MG63 (cell line): ENCODE results near the gene ZNF24. TPM values are rescaled to one million over a fixed set of nuclear protein-coding genes. Genes with fewer than 3 reads are reported as not detected.

Experiments used
- DNase-seq: peaks from one replicate; pipeline ENCODE4 v3.0.0-alpha.2; 2020
- H3K27me3 ChIP-seq: fragments of 250-450 bp; sonication (Bioruptor Pico); 2 replicates; pipeline ENCODE4 v1.5.1; 2020; ENCODE audit warnings: mild to moderate bottlenecking, moderate library complexity
- H3K36me3 ChIP-seq: fragments of 250-450 bp; sonication (Bioruptor Pico); 2 replicates; pipeline ENCODE4 v1.5.1; 2020; ENCODE audit warnings: mild to moderate bottlenecking, moderate library complexity
- H3K4me3 ChIP-seq: fragments of 250-450 bp; sonication (Bioruptor Pico); 2 replicates; pipeline ENCODE4 v1.5.1; 2020; ENCODE audit warnings: mild to moderate bottlenecking, moderate library complexity
- H3K9me3 ChIP-seq: fragments of 250-450 bp; sonication (Bioruptor Pico); 2 replicates; pipeline ENCODE4 v1.5.1; 2020; ENCODE audit warnings: mild to moderate bottlenecking, moderate library complexity
- total RNA-seq: library from RNA; depleted of rRNA; stranded (reverse); fragments of >200 nt; shearing (Covaris generic); gene quantifications from 2 replicates; pipeline ENCODE4 v1.2.3, GENCODE V29; 2014; ENCODE audit warnings: low replicate concordance

Gene ZNF24
- total RNA-seq, 1 experiment from 2014 or later, result 13.1 TPM

DNA sequence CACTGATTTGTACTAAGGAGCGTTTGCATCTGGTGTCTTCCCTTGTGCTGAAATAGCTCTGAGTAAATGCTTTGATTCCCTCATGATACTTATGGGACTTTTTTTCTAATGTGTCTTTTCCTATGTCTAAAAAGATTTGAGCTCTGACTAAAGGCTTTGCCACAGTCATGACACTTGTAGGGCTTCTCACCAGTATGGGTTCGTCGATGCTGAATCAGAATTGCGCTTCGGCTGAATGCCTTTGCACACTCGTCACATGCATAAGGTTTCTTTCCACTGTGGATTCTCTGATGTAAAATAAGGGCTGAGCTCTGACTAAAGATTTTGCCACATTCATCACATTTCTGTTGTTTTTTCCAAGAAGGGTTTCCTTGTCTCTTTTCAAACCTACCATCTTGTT is 24.9 kb upstream of the ZNF24 start:
- Histone ChIP-seq H3K27me3 (no peaks in the 10 kb centered on the region), H3K9me3 (no peaks in the 10 kb centered on the region), H3K36me3 (no peaks in the 10 kb centered on the region), H3K4me3 (no peak overlapping the region)
- no peak for DNase-seq

DNA sequence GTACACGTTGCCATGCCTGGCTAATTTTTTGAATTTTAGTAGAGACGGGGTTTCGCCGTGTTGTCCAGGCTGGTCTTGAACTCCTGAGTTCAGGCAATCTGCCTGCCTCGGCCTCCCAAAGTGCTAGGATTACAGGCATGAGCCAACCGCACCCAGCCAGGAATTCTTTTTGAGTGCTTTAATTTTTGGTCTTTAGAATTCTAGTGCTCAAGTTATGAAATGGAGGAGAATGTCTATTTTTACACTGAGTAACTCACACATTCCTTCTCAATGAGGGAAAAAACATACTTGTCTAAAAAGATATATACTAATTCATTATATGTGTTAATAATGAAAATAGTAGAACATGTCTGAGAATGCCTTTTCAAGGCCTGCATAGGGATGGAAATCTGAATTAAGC is 24.4 kb upstream of the ZNF24 start:
- DNase-seq, result no peak
- H3K9me3 ChIP-seq, result no peaks in the 10 kb centered on the region
- no peaks in the 10 kb centered on the region for H3K27me3 ChIP-seq
- no peak overlapping the region for H3K4me3 ChIP-seq
- no peaks in the 10 kb centered on the region for H3K36me3 ChIP-seq

DNA sequence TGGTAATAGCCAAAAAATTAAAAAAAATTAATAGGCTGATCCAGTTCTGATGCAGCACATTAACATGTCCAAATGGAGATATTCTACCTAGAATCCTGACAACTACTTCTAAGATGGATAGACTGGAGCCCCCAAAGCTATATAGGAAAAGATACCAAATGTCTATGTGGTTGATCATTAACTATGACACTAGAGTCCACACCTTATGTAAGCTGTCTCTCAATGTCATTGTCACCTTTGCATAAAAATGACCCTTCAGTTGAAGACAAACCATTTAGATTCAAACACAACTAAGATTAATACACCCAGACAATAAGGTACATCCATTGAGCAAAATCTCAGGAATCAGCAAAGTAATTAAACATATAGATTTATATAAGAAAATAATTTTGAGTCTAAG is 18.3 kb upstream of the ZNF24 start:
- no peak overlapping the region for H3K4me3 ChIP-seq
- no peaks in the 10 kb centered on the region for H3K36me3 ChIP-seq
- DNase-seq, result no peak
- no peaks in the 10 kb centered on the region for H3K9me3 ChIP-seq
- no peaks in the 10 kb centered on the region for H3K27me3 ChIP-seq

DNA sequence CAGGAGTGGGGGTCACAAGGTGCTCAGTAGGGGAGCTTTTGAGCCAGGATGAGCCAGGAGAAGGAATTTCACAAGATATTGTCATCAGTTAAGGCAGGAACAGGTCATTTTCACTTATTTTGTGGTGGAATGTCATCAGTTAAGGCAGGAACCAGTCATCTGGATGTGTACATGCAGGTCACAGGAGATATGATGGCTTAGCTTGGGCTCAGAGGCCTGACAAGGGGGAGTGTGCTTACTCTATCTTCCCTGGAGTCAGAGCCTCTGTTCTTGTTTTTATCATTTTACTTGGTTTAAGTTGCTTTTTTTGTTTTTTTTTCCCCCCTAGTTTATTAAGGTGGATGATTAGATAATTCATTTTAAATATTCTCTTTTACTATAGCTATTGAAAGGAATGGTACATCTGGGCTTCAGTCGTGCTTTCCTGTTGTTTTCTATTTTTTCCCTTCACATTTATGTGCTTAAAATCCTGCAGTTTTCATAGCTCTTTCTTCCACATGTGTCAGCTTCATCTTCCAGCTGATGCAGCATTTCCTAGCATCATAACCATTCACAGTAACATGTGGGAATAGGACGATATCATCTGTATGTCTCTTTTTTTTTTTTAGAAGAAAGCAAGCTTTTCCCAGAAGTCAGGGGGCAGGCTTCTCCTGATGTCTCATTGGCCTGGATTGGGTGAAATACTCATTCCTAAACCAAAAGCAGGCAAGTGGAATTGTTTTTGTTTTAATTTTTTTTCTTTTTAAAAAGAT is 17.5 kb upstream of the ZNF24 start:
- no peaks in the 10 kb centered on the region for H3K27me3 ChIP-seq
- no peaks in the 10 kb centered on the region for H3K36me3 ChIP-seq
- H3K9me3 ChIP-seq, result no peaks in the 10 kb centered on the region
- no peak overlapping the region for H3K4me3 ChIP-seq
- no peak for DNase-seq

DNA sequence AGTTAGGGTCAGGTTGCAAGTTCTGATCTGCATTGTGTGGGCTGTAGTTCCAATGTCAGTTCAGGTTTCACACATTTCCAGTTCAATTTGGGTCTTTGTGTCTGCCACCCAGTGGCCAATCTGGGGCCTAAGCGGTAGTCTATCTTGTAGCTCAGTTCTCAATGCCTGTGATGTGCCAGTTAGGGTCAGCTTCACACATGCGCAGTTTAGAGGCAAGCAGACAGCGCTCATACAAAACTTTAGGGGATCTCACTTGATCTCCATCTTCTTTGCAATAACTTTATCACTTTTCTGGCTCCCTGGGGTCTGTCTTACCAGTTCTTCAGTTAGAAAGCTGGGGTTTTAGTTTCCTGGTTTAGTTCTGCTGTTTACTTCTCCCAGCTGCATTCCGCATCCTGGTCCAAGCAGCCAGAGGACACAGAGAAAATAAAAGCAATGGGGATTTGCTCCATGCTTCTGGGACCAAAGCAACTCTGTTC is 11.0 kb upstream of the ZNF24 start:
- peak; percentile 43 for DNase-seq
- Histone ChIP-seq H3K9me3 (no peaks in the 10 kb centered on the region), H3K4me3 (no peak overlapping the region), H3K27me3 (no peaks in the 10 kb centered on the region), H3K36me3 (no peaks in the 10 kb centered on the region)

DNA sequence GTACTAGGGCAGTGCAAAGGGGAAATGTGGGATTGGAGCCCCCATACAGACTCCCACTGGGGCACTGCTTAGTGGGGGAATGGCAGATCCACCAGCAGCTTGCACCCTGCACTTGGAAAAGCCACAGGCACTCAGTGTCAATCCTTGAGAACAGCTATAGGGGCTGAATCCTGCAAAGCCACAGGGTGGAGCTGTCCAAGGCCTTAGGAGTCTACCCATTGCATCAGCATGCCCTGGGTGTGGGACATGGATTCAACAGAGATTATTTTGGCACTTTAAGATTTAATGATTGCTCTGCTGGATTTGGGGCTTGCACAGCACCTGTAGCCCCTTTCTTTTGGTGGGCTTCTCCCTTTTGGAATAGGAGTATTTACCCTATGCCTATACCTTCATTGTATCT is 8.6 kb upstream of the ZNF24 start:
- Histone ChIP-seq H3K9me3 (no peaks in the 10 kb centered on the region), H3K4me3 (no peak overlapping the region), H3K27me3 (no peaks in the 10 kb centered on the region), H3K36me3 (no peaks in the 10 kb centered on the region)
- DNase-seq, result no peak

DNA sequence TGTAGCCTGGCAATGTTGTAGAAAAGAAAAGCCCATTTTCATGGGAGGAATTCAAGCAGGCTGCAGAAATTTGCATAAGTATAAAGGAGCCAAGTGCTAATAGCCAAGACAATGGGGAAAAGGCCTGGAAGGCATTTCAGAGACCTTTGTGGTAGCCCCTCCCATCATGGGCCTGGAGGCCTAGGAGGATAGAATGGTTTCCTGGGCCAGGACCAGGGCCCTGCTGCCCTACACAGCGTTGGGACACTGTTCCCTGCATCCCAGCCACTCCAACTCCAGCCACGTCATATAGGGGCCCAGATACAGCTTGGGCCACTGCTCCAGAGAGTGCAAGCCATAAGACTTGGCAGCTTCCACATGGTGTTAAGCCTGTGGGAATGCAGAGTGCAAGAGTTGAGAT is 8.1 kb upstream of the ZNF24 start:
- no peak for DNase-seq
- Histone ChIP-seq H3K9me3 (no peaks in the 10 kb centered on the region), H3K36me3 (no peaks in the 10 kb centered on the region), H3K27me3 (no peaks in the 10 kb centered on the region), H3K4me3 (no peak overlapping the region)

DNA sequence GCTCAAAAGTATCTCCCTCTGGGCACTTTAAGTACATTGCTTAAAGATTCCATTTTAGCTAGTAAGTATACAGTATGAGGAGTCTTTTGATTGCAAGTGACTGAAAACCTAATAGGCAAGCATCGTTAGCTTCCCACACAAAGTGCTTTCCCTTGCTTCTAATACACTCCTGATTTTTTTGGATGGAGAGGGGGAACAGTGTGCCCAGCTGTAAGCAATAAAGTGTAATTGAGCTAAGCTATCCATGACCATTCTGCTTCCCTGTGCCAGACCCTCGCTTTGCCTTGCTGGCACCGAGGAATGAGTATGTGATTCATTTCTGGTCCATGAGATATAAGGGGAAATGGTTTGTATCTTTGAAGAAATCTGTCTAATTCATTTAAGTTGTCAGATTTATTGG is 3.8 kb upstream of the ZNF24 start:
- no peaks in the 10 kb centered on the region for H3K27me3 ChIP-seq
- no peaks in the 10 kb centered on the region for H3K9me3 ChIP-seq
- H3K4me3 ChIP-seq, result no peak overlapping the region
- H3K36me3 ChIP-seq, result peaks cover 4% of the 10 kb centered on the region
- DNase-seq, result peak; percentile 47

DNA sequence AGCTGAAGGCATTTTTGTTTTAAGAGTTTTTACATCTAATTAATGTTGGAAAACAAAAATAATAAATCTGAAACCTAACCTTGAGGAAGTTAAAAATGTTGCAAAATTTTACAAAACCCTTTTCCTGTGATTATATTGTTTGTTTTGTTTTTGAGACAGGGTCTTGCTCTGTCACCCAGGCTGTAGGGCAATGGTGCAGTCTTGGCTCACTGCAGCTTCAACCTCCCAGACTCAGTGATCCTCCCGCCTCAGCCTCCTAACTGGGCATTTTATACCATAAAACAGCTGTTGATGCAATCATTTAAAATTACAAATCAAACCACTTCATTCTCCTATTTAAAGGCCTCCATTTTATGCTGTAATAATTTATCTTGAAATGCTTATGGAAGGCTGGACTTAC is 1.7 kb upstream of the ZNF24 start:
- H3K4me3 ChIP-seq, result no peak overlapping the region
- H3K9me3 ChIP-seq, result no peaks in the 10 kb centered on the region
- no peak for DNase-seq
- no peaks in the 10 kb centered on the region for H3K27me3 ChIP-seq
- peaks cover 10% of the 10 kb centered on the region for H3K36me3 ChIP-seq

DNA sequence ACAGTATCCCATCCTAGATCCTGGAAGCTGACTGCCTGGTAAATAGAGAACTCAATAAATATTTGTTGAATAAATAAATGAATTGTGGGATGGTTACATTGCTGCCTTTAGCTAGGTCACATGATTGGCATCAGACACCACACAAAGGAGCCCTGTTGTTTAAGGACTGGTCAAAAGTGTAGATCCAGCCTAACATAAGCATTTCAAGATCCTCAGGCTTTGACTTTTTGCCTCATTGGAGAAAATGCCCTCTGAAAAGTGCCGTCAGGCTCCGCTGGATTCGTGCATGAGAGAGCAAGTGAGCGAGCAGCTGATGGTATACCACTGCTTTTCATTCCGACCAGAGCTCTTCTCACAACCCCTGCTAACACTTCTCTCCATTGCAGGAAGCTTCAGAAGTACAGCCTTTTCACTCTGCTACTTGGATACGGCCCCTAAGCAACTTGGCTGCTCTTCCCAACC is 1.3 kb upstream of the ZNF24 start:
- no peaks in the 10 kb centered on the region for H3K9me3 ChIP-seq
- no peak for DNase-seq
- no peak overlapping the region for H3K4me3 ChIP-seq
- H3K36me3 ChIP-seq, result peaks cover 14% of the 10 kb centered on the region
- no peaks in the 10 kb centered on the region for H3K27me3 ChIP-seq

DNA sequence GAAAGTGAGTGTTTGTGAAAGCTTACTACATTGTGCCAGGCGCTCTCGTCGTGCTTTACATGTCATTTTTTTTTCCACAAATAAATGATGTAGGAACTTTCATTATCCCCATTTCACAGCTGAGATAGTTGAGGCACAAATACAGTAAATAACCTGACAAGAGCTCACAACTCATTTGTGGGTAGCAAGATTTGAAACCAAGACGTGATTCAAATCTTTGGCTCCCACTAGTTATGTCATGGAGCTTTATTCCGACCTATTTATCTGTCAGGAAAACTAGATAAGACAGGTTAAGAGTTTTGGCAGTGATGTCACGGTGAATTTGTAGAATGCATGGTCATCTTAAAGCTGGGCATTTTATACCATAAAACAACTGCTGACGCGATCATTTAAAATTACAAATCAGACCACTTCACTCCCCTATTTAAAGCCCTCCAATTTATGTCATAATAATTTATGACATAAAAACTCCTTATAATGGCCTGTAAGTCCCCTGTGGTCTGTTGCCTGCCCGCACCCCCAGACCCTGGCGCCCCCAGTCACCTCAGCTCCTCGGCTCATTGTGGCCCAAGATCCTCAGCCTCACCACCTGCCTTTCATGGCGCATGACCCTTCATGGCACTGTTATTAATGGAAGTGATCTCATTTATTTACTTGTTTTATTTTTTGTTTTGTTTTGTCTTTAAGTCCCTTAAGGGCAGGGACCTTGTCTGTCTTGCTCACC is 678 bp upstream of the ZNF24 start:
- DNase-seq, result no peak
- peak overlapping the region; percentile 87 for H3K4me3 ChIP-seq
- H3K36me3 ChIP-seq, result peaks cover 20% of the 10 kb centered on the region
- no peaks in the 10 kb centered on the region for H3K27me3 ChIP-seq
- no peaks in the 10 kb centered on the region for H3K9me3 ChIP-seq

DNA sequence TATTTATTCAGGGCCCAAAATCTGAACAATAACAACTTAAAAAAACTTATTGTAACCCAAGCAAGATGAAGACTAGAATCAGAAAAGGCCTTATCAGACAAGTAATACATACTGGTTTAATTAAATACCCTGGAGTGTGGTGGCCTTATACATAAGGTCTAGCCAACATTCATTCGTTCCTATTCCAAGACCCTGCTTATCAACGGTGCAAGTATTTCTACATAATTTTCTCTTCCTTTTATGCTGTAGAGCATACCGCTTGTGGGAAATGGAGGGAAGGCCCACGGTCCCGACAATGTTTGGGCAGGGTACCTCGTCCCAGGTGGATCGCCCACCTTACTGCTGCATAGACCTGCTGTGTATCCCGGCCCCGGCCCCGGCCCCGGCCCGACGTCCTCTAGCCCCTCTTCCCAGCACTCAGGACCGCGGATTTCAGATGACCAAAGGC is 708 bp downstream of the ZNF24 start:
- H3K4me3 ChIP-seq, result peak overlapping the region; percentile 87
- H3K36me3 ChIP-seq, result peaks cover 34% of the 10 kb centered on the region
- no peaks in the 10 kb centered on the region for H3K27me3 ChIP-seq
- no peak for DNase-seq
- H3K9me3 ChIP-seq, result no peaks in the 10 kb centered on the region

DNA sequence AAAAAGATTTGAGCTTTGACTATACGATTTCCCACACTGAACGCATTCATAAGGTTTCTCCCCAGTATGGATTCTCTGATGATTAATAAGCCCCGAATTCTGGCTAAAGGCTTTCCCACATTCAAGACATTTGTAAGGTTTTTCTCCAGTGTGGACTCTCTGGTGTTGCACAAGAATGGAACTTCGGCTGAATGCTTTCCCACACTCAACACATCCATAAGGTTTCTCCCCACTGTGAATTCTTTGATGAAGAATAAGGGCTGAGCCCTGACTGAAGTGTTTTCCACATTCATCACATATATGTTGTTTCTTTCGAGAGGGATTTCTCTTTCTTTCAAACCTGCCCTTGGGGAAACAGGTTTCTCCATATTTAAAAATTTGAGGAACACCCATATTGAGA is 6.9 kb downstream of the ZNF24 start:
- H3K27me3 ChIP-seq, result no peaks in the 10 kb centered on the region
- DNase-seq, result no peak
- H3K4me3 ChIP-seq, result no peak overlapping the region
- H3K9me3 ChIP-seq, result no peaks in the 10 kb centered on the region
- peaks cover 89% of the 10 kb centered on the region for H3K36me3 ChIP-seq

DNA sequence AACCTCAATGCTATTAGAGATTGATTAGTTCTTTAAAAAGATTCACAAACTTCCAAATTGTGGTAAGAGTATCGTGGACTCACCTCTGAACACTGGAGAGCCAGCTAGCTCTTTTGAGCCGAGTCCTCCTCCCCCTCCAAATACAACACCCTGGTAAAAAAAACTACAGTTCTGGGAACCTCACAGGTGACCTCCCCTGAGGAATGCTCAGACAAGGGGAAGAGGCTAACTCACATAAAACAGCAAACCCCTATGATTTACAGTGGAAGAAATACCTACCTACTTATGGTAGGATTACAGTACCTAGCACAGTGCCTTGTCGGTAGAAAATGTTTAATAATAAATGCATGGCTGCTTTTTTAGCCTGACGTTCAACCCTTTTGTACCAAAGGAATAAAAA is 8.4 kb downstream of the ZNF24 start:
- Histone ChIP-seq H3K4me3 (no peak overlapping the region), H3K36me3 (peaks cover 91% of the 10 kb centered on the region), H3K27me3 (no peaks in the 10 kb centered on the region), H3K9me3 (no peaks in the 10 kb centered on the region)
- DNase-seq, result no peak

DNA sequence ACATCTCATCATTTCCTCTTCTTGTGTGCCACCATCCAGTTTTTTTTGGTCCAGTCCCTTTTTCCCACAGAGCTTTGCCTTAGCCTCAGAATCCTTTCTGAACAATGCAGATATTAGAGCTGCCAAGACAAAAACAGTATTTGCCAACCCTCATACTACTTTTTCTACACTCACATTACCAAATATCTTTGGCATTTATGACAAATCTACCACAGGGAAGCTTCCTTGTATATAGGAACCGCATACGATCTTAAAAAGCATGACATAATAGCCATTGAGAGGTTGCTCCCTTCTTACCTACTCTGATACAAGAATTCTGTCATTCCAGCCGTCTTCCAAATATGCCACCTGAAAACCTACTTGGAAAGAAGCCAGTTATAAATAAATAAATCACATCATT is 9.4 kb downstream of the ZNF24 start:
- Histone ChIP-seq H3K9me3 (no peaks in the 10 kb centered on the region), H3K36me3 (peaks cover 80% of the 10 kb centered on the region), H3K27me3 (no peaks in the 10 kb centered on the region), H3K4me3 (no peak overlapping the region)
- DNase-seq, result peak; percentile 22

DNA sequence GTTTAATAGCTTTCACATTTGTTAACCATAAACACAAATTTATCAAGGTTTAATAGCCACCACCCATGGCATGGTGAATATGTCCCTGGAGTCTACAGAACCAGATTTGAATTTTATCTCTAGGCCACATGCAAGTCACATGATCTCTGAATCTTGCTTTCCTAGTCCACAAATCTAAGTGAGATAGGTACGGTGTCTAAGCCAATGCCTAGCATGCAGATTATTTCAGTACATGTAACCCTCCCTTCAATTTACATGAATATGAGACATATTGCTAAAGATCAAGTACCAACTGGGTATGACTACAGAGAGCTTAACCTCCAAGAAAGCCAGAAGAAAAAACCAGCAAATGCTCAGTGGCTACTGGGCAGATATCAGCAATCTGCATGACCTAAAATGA is 10.0 kb downstream of the ZNF24 start:
- H3K9me3 ChIP-seq, result no peaks in the 10 kb centered on the region
- H3K36me3 ChIP-seq, result peaks cover 74% of the 10 kb centered on the region
- no peak overlapping the region for H3K4me3 ChIP-seq
- H3K27me3 ChIP-seq, result no peaks in the 10 kb centered on the region
- DNase-seq, result no peak

DNA sequence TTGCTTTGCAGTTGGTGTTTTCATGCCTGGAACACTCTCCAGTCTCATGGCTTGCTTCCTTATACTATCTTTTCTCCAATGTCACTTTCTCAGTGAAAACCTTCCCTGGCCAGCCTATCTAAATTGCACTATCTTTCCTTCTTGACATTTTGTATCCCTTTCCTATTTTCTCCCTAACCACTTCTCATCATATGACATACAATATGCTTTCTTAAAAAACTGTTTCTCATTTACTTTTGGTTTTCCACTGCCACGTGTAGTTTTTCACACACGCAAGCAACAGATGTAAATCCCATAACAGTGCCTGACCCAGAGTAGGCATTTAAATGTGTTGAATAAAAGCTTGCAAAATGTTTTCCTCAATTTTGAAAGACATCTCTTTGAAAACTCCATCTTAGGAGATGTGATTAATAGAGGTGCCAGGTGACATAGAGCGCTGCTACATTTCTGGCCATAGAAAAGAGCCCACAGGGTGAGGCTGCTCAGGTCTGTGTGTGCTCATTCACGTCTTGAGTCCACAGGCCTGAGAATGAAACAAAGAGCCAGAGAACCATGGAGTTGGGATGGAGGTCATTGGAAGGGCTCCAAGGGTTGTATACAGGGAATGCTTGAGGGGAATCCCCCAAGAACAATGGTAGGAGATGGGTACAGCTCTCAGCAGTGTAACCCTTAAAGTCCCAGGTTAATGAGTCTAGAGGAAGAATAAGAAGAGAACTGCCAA is 12.7 kb downstream of the ZNF24 start:
- peaks cover 4% of the 10 kb centered on the region; the same call in 1 of the 2 replicates for H3K9me3 ChIP-seq
- peaks cover 47% of the 10 kb centered on the region for H3K36me3 ChIP-seq
- H3K27me3 ChIP-seq, result no peaks in the 10 kb centered on the region
- H3K4me3 ChIP-seq, result no peak overlapping the region
- DNase-seq, result no peak
